Measurements from ENCODE around the gene C1QL2.

The C1QL2 gene

DNA sequence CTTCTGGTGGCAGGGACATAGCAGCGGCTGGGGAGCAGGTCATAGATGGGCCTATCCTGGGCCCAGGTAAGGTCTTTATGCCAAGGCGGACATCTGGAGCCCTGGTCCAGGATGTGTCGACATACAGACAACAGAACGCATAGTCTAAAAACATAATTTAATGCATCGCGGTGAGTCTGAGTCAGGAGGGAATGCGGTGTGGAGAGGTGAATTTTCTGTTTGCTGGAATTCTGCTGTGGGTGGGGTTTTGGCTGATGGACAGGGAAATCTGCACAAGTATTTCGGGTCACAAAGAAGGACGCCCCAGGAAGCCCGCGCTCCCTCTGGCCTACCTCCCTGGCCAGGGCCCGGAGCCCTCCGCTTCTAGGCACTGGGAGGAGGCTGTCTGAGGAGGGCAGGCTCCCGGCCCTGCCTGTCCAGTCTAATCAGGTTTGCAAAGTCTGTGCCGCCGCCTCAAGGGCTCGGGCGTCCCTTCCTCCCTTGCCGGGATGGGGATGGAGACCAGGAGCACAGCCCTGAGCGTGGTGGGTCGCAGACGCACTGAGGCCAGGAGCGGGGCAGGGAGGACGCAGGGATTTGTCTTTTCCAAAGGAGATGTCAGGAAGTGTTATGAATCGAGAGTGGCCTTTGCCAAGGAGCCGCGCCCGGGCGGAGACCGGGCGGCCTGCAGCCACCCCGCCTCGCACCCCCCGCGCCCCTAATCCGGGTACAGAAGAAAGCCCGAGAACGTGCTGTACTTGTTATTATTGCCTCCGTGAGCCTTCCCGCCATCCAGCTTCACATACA lies 2.3 kb downstream of the C1QL2 start:
- DNase-seq (ENCODE audit: insufficient read length, low spot score): no peak
- no peak for FAIRE-seq

DNA sequence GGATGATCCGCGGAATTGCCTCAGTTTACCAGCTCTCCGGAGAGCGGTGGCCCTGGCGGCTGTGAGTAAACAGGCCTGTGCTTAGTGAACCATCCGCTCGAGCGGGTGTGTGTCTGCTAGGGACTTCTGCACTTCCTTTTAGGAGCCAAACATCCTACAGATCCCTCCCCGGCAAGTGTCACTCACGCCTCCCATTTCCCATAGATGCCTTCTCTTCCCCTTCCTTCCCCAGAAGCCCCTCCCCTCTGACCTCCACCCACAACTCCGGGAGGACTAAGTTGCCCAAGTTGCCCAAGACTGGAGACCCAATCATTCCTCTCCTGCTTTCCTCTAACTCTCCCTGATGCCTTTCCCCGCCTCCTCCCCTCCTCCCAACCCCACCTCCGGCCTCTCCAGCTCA lies 2.9 kb downstream of the C1QL2 start:
- FAIRE-seq (no peak), DNase-seq (ENCODE audit: insufficient read length, low spot score) (no peak)
- TF ChIP-seq, protein P1, sequence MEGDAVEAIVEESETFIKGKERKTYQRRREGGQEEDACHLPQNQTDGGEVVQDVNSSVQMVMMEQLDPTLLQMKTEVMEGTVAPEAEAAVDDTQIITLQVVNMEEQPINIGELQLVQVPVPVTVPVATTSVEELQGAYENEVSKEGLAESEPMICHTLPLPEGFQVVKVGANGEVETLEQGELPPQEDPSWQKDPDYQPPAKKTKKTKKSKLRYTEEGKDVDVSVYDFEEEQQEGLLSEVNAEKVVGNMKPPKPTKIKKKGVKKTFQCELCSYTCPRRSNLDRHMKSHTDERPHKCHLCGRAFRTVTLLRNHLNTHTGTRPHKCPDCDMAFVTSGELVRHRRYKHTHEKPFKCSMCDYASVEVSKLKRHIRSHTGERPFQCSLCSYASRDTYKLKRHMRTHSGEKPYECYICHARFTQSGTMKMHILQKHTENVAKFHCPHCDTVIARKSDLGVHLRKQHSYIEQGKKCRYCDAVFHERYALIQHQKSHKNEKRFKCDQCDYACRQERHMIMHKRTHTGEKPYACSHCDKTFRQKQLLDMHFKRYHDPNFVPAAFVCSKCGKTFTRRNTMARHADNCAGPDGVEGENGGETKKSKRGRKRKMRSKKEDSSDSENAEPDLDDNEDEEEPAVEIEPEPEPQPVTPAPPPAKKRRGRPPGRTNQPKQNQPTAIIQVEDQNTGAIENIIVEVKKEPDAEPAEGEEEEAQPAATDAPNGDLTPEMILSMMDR (IDR thresholded peaks at IDR 0.05; ENCODE audit: insufficient read depth, missing control alignments): no peak

More for the DNA sequence above, 2.3 kb downstream of the C1QL2 start:
- TF ChIP-seq, protein P1 (IDR thresholded peaks at IDR 0.05; ENCODE audit: insufficient read depth, missing control alignments): no peak

DNA sequence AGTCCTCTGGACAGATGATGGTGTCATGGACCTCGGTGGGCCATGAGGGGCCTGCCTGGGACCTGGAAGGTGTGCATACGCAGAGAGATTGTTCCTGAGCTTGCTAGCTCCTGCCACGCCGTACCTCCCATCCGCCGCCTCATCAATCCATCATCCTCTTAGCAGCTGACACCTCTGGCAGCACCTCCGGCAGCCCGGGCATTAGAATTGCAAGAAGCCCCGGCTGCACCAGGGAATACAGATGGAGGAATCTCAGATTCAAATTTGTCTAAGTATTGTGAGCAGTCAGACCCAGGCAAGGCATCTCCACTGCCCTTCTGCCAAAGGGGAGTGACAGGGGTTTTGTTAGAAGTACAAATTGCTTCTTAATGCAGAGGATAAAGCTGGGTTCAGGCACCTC lies 4.5 kb downstream of the C1QL2 start:
- DNase-seq (ENCODE audit: insufficient read length, low spot score) (no peak), FAIRE-seq (no peak)
- TF ChIP-seq, protein P1 (IDR thresholded peaks at IDR 0.05; ENCODE audit: insufficient read depth, missing control alignments): no peak

DNA sequence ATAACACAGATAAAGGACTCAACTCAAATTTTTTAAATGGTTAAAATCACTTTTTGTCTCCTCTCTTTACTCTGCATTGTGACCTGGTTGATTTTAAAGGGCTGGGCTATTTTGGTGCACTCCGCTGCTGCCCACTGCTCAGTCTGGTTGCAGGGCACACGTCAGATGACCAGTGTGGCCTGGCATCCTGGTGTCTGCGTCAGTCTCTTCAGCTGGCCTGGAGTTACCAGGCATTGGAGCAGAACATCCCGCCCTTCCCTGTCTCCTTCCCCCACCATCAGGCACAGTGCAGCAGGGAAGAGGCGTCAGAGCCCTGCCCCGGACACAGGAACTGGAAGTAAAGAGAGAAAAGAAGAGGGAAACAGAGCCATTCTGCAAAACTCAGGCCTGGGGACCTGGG lies 8.9 kb downstream of the C1QL2 start:
- DNase-seq (ENCODE audit: insufficient read length, low spot score) (no peak), FAIRE-seq (no peak)
- TF ChIP-seq, protein P1 (IDR thresholded peaks at IDR 0.05; ENCODE audit: insufficient read depth, missing control alignments): no peak

DNA sequence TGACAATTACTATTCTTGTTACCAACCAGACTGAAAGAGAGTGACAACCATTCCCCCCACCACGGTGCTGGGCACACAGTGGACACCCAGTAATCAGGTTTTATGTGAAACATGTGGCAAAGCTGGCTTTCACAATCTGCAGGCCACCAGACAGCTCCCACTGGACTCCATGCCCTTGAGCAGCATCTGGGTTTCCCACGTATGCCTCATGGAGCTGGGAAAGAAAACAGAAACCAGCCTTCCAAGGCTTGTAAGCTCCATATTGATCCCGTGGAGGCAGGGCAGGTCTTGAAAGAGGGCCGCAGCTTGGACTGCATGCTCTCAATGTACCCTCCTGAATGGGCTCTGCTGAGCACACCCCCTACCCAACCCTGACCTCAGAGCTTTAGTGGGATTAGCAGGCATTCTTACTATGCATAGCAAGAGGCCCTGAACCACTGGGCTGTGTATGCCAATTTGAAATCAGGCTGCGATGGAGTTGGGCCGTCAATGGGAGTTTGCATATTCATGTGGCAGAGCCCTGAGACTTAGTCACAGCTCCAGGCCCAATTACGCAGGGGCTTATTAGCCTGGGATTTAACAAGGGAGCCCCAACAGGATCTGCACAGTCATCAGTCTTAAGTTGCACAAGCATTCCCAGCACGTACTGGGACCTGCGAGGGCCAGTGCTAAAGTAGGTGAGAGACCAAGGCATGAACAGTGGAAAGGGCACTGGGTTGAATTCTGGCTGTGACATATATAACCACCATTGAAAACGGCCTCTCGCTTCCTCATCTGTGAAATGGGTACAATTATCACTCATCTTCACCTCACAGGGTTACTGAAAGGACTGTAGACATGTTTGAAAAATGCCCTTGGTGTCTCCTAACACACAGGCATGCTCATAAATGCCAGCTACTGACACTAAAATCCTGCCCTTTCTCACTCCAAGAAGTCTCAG lies 10.5 kb downstream of the C1QL2 start:
- TF ChIP-seq, protein P1 (IDR thresholded peaks at IDR 0.05; ENCODE audit: insufficient read depth, missing control alignments): no peak
- no peak for FAIRE-seq
- DNase-seq (ENCODE audit: insufficient read length, low spot score): no peak

DNA sequence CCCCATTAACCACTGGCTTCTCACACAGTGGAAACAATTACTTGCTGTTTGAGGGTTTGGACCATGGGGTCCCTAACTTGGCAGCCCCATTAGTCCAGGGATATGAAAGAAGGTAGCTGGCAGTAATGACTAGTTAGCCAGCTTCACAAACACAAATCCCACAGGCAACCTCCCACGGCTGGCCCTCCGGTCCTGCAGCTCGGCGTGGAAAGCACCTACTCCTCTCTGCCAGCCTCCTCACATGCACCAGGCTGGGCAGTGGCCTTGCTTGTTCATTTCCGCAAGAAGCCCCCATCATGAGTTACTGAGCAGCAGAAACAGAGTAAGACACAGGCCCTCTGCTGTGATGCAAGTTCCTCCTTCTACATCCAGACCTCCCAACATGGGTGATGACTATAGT lies 13.7 kb downstream of the C1QL2 start:
- DNase-seq (ENCODE audit: insufficient read length, low spot score): no peak
- FAIRE-seq: no peak
- TF ChIP-seq, protein P1 (IDR thresholded peaks at IDR 0.05; ENCODE audit: insufficient read depth, missing control alignments): no peak

All from D721Med (cell line).